ENCODE results near the gene ASIC4.

Gene ASIC4

DNA sequence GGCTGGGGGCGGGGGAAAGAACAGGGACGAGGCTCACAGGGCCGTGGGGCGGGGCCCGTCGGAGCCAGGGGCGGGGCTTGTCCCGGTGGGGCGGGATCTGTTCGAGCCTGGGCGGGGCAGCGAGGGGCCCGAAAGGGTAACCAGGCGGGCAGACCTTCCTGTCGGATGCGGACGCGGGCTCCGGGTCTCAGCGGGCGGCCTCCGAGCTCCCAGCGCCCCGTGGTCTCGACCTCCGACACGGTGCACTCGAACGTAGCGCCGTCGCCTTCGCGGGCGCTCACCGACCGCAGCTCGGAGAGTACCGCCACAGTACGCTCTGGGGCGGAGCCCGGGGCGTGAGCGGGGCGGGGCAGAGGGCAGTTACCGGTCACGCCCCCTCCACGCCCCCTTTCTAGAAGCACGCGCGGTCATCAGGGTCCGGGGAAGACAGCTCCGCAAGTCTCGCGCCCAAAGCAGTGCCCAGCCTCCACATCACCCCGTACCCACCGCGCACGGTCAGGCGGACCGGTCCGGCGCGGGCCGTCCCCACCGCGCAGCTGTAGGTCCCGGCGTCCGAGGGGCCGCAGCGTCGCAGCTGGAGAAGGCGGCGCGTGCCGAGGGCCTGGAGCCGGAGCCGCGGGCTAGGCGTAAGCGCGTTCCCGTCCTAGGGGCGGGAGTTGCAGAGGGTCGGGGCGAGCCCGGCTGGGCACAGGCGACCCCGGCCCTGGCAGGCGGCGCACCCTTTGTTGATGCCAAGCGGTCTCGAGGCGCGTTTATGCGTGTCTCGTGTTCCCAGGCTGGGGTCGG is 38.3 kb downstream of the ASIC4 start:
- H3K9me3 ChIP-seq (ENCODE audit: severe bottlenecking): no peaks in the 10 kb centered on the region
- H3K4me3 ChIP-seq (ENCODE audit: severe bottlenecking): peak overlapping the region; percentile 61
- H3K27ac ChIP-seq (ENCODE audit: poor library complexity, severe bottlenecking): peak overlapping the region; percentile 12
- peak; percentile 83 for ATAC-seq (ENCODE audit: low read depth)
- no peaks in the 10 kb centered on the region for H3K36me3 ChIP-seq (ENCODE audit: low read depth)
- peak; percentile 87 for DNase-seq (ENCODE audit: low spot score)
- H3K4me1 ChIP-seq (ENCODE audit: insufficient read depth, poor library complexity, severe bottlenecking): no peaks in the 10 kb centered on the region
- no peaks in the 10 kb centered on the region for H3K27me3 ChIP-seq (ENCODE audit: insufficient read depth, poor library complexity, severe bottlenecking)
- TF ChIP-seq, protein P1, sequence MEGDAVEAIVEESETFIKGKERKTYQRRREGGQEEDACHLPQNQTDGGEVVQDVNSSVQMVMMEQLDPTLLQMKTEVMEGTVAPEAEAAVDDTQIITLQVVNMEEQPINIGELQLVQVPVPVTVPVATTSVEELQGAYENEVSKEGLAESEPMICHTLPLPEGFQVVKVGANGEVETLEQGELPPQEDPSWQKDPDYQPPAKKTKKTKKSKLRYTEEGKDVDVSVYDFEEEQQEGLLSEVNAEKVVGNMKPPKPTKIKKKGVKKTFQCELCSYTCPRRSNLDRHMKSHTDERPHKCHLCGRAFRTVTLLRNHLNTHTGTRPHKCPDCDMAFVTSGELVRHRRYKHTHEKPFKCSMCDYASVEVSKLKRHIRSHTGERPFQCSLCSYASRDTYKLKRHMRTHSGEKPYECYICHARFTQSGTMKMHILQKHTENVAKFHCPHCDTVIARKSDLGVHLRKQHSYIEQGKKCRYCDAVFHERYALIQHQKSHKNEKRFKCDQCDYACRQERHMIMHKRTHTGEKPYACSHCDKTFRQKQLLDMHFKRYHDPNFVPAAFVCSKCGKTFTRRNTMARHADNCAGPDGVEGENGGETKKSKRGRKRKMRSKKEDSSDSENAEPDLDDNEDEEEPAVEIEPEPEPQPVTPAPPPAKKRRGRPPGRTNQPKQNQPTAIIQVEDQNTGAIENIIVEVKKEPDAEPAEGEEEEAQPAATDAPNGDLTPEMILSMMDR (IDR thresholded peaks at IDR 0.05; ENCODE audit: poor library complexity, severe bottlenecking): no peak

DNA sequence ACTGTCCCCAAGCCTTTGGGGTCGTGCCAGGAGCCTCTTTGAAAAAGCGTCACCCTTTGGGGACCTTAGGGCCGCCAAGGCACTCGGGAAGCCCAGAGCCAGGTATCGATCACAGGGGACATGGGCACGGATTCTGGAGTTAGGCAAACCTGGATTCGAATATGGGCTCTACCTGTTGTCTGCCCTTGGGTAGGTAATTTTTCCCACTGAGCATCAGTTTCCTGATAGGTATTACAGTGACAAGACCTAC is 38.8 kb downstream of the ASIC4 start:
- DNase-seq (ENCODE audit: low spot score): no peak

DNA sequence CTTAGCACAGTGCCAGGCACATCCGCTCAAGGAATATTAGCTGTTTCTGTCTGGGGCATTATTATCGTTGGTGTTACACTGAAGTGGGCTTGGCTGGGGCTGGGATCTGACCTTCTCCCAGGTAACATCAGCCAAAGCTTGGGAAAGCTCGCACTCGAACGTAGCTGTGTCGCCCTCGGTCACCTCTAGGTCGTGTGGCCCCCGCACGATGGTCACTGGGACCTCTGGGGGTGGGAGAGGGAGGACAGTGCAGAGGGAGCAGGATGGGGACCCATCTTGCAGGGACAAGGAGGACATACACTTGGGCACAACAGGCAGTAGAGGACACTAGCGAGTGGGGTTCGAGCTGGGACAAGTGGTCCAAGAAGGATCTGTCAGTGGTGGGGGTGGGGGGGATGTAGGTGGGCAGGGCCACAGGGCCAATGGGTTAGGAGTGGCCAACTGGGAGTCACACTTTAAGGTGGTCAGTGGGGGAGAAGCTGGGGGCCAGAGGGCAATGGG is 39.2 kb downstream of the ASIC4 start:
- H3K4me3 ChIP-seq (ENCODE audit: severe bottlenecking): no peak overlapping the region
- ATAC-seq (ENCODE audit: low read depth) (no peak), DNase-seq (ENCODE audit: low spot score) (no peak)
- H3K27me3 ChIP-seq (ENCODE audit: insufficient read depth, poor library complexity, severe bottlenecking): no peaks in the 10 kb centered on the region
- H3K4me1 ChIP-seq (ENCODE audit: insufficient read depth, poor library complexity, severe bottlenecking): no peaks in the 10 kb centered on the region
- no peaks in the 10 kb centered on the region for H3K36me3 ChIP-seq (ENCODE audit: low read depth)
- H3K27ac ChIP-seq (ENCODE audit: poor library complexity, severe bottlenecking): no peak overlapping the region
- TF ChIP-seq, protein P1 (IDR thresholded peaks at IDR 0.05; ENCODE audit: poor library complexity, severe bottlenecking): no peak
- H3K9me3 ChIP-seq (ENCODE audit: severe bottlenecking): no peaks in the 10 kb centered on the region

More for the DNA sequence above, 38.8 kb downstream of the ASIC4 start:
- ATAC-seq (ENCODE audit: low read depth): no peak
- no peaks in the 10 kb centered on the region for H3K4me1 ChIP-seq (ENCODE audit: insufficient read depth, poor library complexity, severe bottlenecking)
- no peaks in the 10 kb centered on the region for H3K36me3 ChIP-seq (ENCODE audit: low read depth)
- H3K27ac ChIP-seq (ENCODE audit: poor library complexity, severe bottlenecking): no peak overlapping the region
- H3K9me3 ChIP-seq (ENCODE audit: severe bottlenecking): no peaks in the 10 kb centered on the region
- H3K4me3 ChIP-seq (ENCODE audit: severe bottlenecking): peak overlapping the region; percentile 61
- no peaks in the 10 kb centered on the region for H3K27me3 ChIP-seq (ENCODE audit: insufficient read depth, poor library complexity, severe bottlenecking)
- TF ChIP-seq, protein P1 (IDR thresholded peaks at IDR 0.05; ENCODE audit: poor library complexity, severe bottlenecking): no peak

DNA sequence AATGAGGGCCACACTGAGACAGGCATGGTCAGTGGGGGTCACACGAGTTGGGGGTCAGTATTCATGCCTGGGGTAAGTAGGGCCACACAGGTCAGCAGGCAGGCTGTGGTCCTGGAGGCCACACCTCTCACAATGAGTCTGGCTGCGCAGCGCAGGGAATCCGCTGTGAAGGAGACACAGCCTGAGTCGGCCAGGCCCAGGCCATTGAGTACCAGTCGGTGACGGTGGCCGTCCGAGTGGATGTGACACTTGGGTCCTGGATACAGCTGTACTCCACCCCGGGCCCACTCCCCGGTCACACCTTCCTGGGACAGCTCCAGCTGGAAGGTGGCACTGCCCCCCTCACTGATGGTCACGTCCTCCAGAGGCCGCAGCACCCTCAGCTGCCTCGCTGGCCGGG is 40.1 kb downstream of the ASIC4 start:
- no peaks in the 10 kb centered on the region for H3K9me3 ChIP-seq (ENCODE audit: severe bottlenecking)
- no peak overlapping the region for H3K27ac ChIP-seq (ENCODE audit: poor library complexity, severe bottlenecking)
- DNase-seq (ENCODE audit: low spot score) (no peak), ATAC-seq (ENCODE audit: low read depth) (no peak)
- no peaks in the 10 kb centered on the region for H3K4me1 ChIP-seq (ENCODE audit: insufficient read depth, poor library complexity, severe bottlenecking)
- TF ChIP-seq, protein P1 (IDR thresholded peaks at IDR 0.05; ENCODE audit: poor library complexity, severe bottlenecking): no peak
- H3K27me3 ChIP-seq (ENCODE audit: insufficient read depth, poor library complexity, severe bottlenecking): no peaks in the 10 kb centered on the region
- H3K4me3 ChIP-seq (ENCODE audit: severe bottlenecking): no peak overlapping the region
- no peaks in the 10 kb centered on the region for H3K36me3 ChIP-seq (ENCODE audit: low read depth)

GRCh38 chr2:219555956-219556355 is 41.7 kb downstream of the ASIC4 start:
- Histone ChIP-seq H3K36me3 (ENCODE audit: low read depth) (no peaks in the 10 kb centered on the region), H3K9me3 (ENCODE audit: severe bottlenecking) (no peaks in the 10 kb centered on the region), H3K27ac (ENCODE audit: poor library complexity, severe bottlenecking) (no peak overlapping the region), H3K4me1 (ENCODE audit: insufficient read depth, poor library complexity, severe bottlenecking) (no peaks in the 10 kb centered on the region), H3K4me3 (ENCODE audit: severe bottlenecking) (no peak overlapping the region), H3K27me3 (ENCODE audit: insufficient read depth, poor library complexity, severe bottlenecking) (no peaks in the 10 kb centered on the region)
- DNase-seq (ENCODE audit: low spot score): no peak
- no peak for ATAC-seq (ENCODE audit: low read depth)
- TF ChIP-seq, protein P1 (IDR thresholded peaks at IDR 0.05; ENCODE audit: poor library complexity, severe bottlenecking): no peak

Data from RWPE2 (cell line).